ENCODE data around the gene DYNLRB1. TPM values are rescaled to one million over a fixed set of nuclear protein-coding genes. Genes with fewer than 3 reads are reported as not detected.

DYNLRB1 gene
- total and polyA plus RNA-seq, 10 of the 15 experiments (the other 5 are each of a cell fraction or from before 2014, with no cell fraction given), result 87.9 to 313 (median 153) TPM

GRCh38 chr20:34571753-34572152, 55.5 kb downstream of the DYNLRB1 start:
- CTCF ChIA-PET, result no interaction called here
- H3K27me3 ChIP-seq (replicated peaks in 1 of 2; ENCODE audit: control insufficient read depth in 2 of 2, insufficient read depth in 2 of 2, low read length in 1 of 2), result no peaks in the 10 kb centered on the region
- RAD21 ChIA-PET (ENCODE audit: unreplicated experiment), result no interaction called here
- peaks cover 0 to 15% of the 10 kb centered on the region in 2 experiments; a peak in 3 of 4 replicates for H3K36me3 ChIP-seq (ENCODE audit: control insufficient read depth in 2 of 2, insufficient read depth in 2 of 2, low read length in 1 of 2)
- no peaks in the 10 kb centered on the region for H4K20me1 ChIP-seq (ENCODE audit: control insufficient read depth, insufficient read depth)
- H3K4me1 ChIP-seq (ENCODE audit: control insufficient read depth, insufficient read depth, low read length), result no peaks in the 10 kb centered on the region
- intact Hi-C loops (cut with micrococcal nuclease; ENCODE audit: unreplicated experiment) (no loop called here), in situ Hi-C loops (cut with MboI) (no loop called here)
- no TSS peak for BruUV-seq (replicated peaks)
- no peak for TF ChIP-seq POLR2AphosphoS5 (IDR thresholded peaks at IDR 0.05; ENCODE audit: low read length)
- no peak for TF ChIP-seq ZSCAN29 (IDR thresholded peaks at IDR 0.05)
- no peak for TF ChIP-seq PAX5 (IDR thresholded peaks at IDR 0.05; ENCODE audit: borderline replicate concordance, low read depth, low read length)
- TF ChIP-seq JUNB (IDR thresholded peaks at IDR 0.05), result no peak
- TF ChIP-seq ZBED1 (IDR thresholded peaks at IDR 0.05; ENCODE audit: borderline replicate concordance), result no peak
- no peak for ATAC-seq
- no peak for FAIRE-seq
- 91% methylated on average over 5 of the region's 5 CpGs for WGBS (ENCODE audit: insufficient coverage, insufficient replicate concordance, low lambda C conversion rate, missing lambda C conversion rate)
- no peak overlapping the region for H2AFZ ChIP-seq (ENCODE audit: control insufficient read depth, low read depth, low read length)
- SMC1A ChIA-PET (ENCODE audit: uncharacterized antibody, unreplicated experiment), result no interaction called here
- no peak overlapping the region for H3K27ac ChIP-seq (ENCODE audit: control insufficient read depth, insufficient read depth)
- no peak for DNase-seq (ENCODE audit: low read depth, low spot score)
- H3K9me3 ChIP-seq (replicated peaks; ENCODE audit: control insufficient read depth, insufficient read depth, low read length), result no peaks in the 10 kb centered on the region
- POLR2A ChIA-PET, result no interaction called here
- H3K4me2 ChIP-seq (ENCODE audit: control insufficient read depth, insufficient read depth), result no peak overlapping the region
- H3K9ac ChIP-seq (ENCODE audit: control insufficient read depth, insufficient read depth, low read length), result no peak overlapping the region
- no peak overlapping the region for H3K4me3 ChIP-seq
- H3K79me2 ChIP-seq (ENCODE audit: control insufficient read depth, insufficient read depth, low read length), result no peaks in the 10 kb centered on the region

GRCh38 chr20:34573541-34574300, 57.5 kb downstream of the DYNLRB1 start:
- peaks cover 2 to 16% of the 10 kb centered on the region in 2 experiments for H3K36me3 ChIP-seq (ENCODE audit: control insufficient read depth in 2 of 2, insufficient read depth in 2 of 2, low read length in 1 of 2)
- ChIA-PET RAD21 (ENCODE audit: unreplicated experiment) (no interaction called here), SMC1A (ENCODE audit: uncharacterized antibody, unreplicated experiment) (interaction anchor here (0.6 to 0.9 kb wide), 2 partner anchors 9 to 103 kb away, joined by 3 read pairs; no protein-coding TSS in a partner anchor), POLR2A (no interaction called here), CTCF (interaction anchor here (0.6 to 1.2 kb wide), 2 partner anchors 114 to 134 kb away, joined by 3 to 4 read pairs; no protein-coding TSS in a partner anchor)
- H3K4me2 ChIP-seq (ENCODE audit: control insufficient read depth, insufficient read depth), result no peak overlapping the region
- H3K9me3 ChIP-seq (replicated peaks; ENCODE audit: control insufficient read depth, insufficient read depth, low read length), result no peaks in the 10 kb centered on the region
- in situ Hi-C loops (cut with MboI), result no loop called here
- no peak overlapping the region for H3K9ac ChIP-seq (ENCODE audit: control insufficient read depth, insufficient read depth, low read length)
- 95% methylated on average over 7 of the region's 7 CpGs for WGBS (ENCODE audit: insufficient coverage, insufficient replicate concordance, low lambda C conversion rate, missing lambda C conversion rate)
- no peak overlapping the region for H3K27ac ChIP-seq (ENCODE audit: control insufficient read depth, insufficient read depth)
- H3K27me3 ChIP-seq (replicated peaks in 1 of 2; ENCODE audit: control insufficient read depth in 2 of 2, insufficient read depth in 2 of 2, low read length in 1 of 2), result no peaks in the 10 kb centered on the region
- no peaks in the 10 kb centered on the region for H3K4me1 ChIP-seq (ENCODE audit: control insufficient read depth, insufficient read depth, low read length)
- FAIRE-seq, result no peak
- no peaks in the 10 kb centered on the region for H3K79me2 ChIP-seq (ENCODE audit: control insufficient read depth, insufficient read depth, low read length)
- ATAC-seq, result no peak
- intact Hi-C loops (cut with micrococcal nuclease; ENCODE audit: unreplicated experiment), result no loop called here
- DNase-seq (ENCODE audit: low read depth, low spot score), result no peak
- BruUV-seq (replicated peaks), result no TSS peak
- H4K20me1 ChIP-seq (ENCODE audit: control insufficient read depth, insufficient read depth), result no peaks in the 10 kb centered on the region
- H2AFZ ChIP-seq (ENCODE audit: control insufficient read depth, low read depth, low read length), result no peak overlapping the region
- H3K4me3 ChIP-seq, result no peak overlapping the region
- TF ChIP-seq BCLAF1 (IDR thresholded peaks at IDR 0.05) (no peak), TCF7 (IDR thresholded peaks at IDR 0.05; ENCODE audit: borderline replicate concordance) (no peak), CHD1 (IDR thresholded peaks at IDR 0.05; ENCODE audit: low read depth, low read length) (no peak), ZNF592 (IDR thresholded peaks at IDR 0.05) (no peak), KLF5 (IDR thresholded peaks at IDR 0.05; ENCODE audit: partially characterized antibody) (no peak), FOXK2 (IDR thresholded peaks at IDR 0.05) (no peak)
